Left lung (tissue), 10 donors: ENCODE measurements around the gene NMNAT2. TPM values are rescaled to one million over a fixed set of nuclear protein-coding genes. Genes with fewer than 3 reads are reported as not detected.
"Not testable (repeated sequence)": the region's sequence is repeated elsewhere in the genome, so short reads cannot be mapped to it uniquely, and the experiment has no call there.

Experiments
- ATAC-seq: fragments of 200-7000 bp; cut with Tn5 transposase; one replicate; pipeline ENCODE4 v1.9.1; 2020; ENCODE audit warnings: moderate library complexity
- DNase-seq, 4 donors: peaks; one replicate each; pipeline ENCODE4 v3.0.0-alpha.2; 2013 to 2020
- H3K27ac ChIP-seq, 2 donors: fragments of 200-600 bp; sonication (generic) in 1 of 2; one replicate each; pipeline versions ENCODE4 v1.5.0 to v1.8.0; 2020 to 2021
- H3K27me3 ChIP-seq, 2 donors: fragments of 200-600 bp; sonication (generic) in 1 of 2; one replicate each; pipeline versions ENCODE4 v1.5.0 to v1.8.0; 2020 to 2021
- H3K36me3 ChIP-seq, 2 donors: fragments of 200-600 bp; sonication (generic) in 1 of 2; one replicate each; pipeline versions ENCODE4 v1.5.0 to v1.8.0; 2020 to 2021
- H3K4me1 ChIP-seq, 2 donors: fragments of 200-600 bp; one replicate each; pipeline ENCODE4 v1.8.0; 2021
- H3K4me3 ChIP-seq, 2 donors: fragments of 200-600 bp; sonication (generic) in 1 of 2; one replicate each; pipeline versions ENCODE4 v1.5.0 to v1.8.0; 2020 to 2021; ENCODE audit warnings: mild to moderate bottlenecking in 1 of 2
- H3K9me3 ChIP-seq, 2 donors: fragments of 200-600 bp; sonication (generic) in 1 of 2; one replicate each; pipeline versions ENCODE4 v1.5.0 to v1.8.0; 2020 to 2021
- intact Hi-C, 2 donors: fragments of 100-400 bp; cut with DNase I; formaldehyde crosslinking; loops; one replicate each; pipeline versions ENCODE4 v1.11.2 to v1.14.2; 2022
- polyA plus RNA-seq, 6 donors: library from polyadenylated mRNA; unstranded; fragments of 120-200 nt; gene quantifications; one replicate each; pipeline ENCODE4 v1.2.1, GENCODE V29; 2013; ENCODE audit not compliant: insufficient read length in 6 of 6
- total RNA-seq, 2 donors: library from RNA; stranded (reverse); fragmentation: NEBNext Ultra II Directional; extraction: Animal tissue kit (Norgen Biotek cat#: 25700); gene quantifications; one replicate each; pipeline ENCODE4 v1.2.1, GENCODE V29; 2021
- TF ChIP-seq, protein P1 (sequence below), 2 donors: fragments of 200-600 bp; sonication (generic) in 1 of 2; IDR thresholded peaks; one replicate each; pipeline versions ENCODE4 v1.5.0 to v1.8.0; 2021; ENCODE audit warnings: antibody characterized with exemption in 2 of 2
- donor health status: DM: no; HTN: yes; CAD: no.
- donor health status: DM: no; HTN: no; CAD: no.

Gene NMNAT2
- total and polyA plus RNA-seq, 8 donors = 1.1 to 2.9 (median 1.5) TPM

DNA sequence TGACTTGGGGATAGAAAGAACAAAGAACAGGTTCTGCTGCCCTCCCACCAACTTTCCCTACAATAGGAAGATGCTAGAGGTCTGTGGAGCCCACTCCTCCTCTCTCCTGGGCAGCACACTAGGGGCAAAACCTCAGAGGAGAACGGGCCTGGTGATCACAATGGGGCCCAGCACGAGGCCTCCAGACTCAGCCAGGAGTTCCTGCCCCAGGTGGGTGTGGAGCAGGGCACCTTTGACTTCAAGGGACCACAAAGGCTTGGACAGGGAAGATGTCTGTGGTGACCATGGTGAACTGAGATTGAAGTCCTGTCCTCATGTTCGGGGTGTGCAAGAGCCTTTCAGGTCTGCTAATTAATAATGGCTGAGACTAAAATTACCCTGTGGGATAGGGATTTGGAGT is 143.3 kb downstream of the NMNAT2 start:
- intact Hi-C loops = no loop called here
- H3K4me3 ChIP-seq = no peak overlapping the region
- ATAC-seq (no peak), DNase-seq (no peak)
- no peaks in the 10 kb centered on the region for H3K36me3 ChIP-seq
- no peaks in the 10 kb centered on the region for H3K9me3 ChIP-seq
- H3K4me1 ChIP-seq = peaks cover 9 to 23% of the 10 kb centered on the region in 2 donors
- no peak overlapping the region for H3K27ac ChIP-seq
- no peaks in the 10 kb centered on the region for H3K27me3 ChIP-seq
- TF ChIP-seq, protein P1, sequence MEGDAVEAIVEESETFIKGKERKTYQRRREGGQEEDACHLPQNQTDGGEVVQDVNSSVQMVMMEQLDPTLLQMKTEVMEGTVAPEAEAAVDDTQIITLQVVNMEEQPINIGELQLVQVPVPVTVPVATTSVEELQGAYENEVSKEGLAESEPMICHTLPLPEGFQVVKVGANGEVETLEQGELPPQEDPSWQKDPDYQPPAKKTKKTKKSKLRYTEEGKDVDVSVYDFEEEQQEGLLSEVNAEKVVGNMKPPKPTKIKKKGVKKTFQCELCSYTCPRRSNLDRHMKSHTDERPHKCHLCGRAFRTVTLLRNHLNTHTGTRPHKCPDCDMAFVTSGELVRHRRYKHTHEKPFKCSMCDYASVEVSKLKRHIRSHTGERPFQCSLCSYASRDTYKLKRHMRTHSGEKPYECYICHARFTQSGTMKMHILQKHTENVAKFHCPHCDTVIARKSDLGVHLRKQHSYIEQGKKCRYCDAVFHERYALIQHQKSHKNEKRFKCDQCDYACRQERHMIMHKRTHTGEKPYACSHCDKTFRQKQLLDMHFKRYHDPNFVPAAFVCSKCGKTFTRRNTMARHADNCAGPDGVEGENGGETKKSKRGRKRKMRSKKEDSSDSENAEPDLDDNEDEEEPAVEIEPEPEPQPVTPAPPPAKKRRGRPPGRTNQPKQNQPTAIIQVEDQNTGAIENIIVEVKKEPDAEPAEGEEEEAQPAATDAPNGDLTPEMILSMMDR (IDR thresholded peaks at IDR 0.05) = no peak

DNA sequence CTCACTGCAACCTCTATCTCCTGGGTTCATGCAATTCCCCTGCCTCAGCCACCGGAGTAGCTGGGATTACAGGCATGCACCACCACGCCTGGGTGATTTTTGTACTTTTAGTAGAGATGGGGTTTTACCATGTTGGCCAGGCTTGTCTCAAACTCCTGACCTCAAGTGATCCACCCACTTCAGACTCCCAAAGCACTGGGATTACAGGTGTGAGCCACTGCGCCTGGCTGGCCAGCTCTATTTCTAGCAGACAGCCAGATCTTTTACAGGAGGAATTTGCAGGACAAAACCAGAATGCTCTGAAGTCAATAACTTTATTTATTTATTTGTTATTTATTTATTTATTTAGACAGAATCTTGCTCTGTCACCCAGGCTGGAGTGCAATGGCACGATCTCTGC is 144.2 kb downstream of the NMNAT2 start:
- not testable (repeated sequence) for ATAC-seq

DNA sequence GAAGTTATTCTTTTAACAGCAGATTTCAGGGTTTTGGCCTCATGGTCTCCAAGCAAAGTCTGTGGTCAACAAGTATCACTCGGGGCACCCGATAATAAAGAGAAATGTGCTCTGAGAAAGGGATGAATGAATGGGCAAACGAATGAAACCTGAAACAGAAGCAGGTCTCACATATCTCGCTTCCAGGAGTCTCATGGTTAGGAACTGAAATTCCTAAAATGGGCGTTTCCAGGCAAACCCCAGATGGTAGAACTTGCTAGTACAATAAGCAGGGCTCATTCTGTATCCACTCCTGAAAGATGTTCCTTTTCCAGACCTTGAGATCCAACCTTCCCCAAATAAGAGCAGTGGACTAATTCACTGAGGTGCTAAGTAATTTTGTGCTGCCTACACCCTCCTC is 144.9 kb downstream of the NMNAT2 start:
- DNase-seq = no peak
- no peaks in the 10 kb centered on the region for H3K27me3 ChIP-seq
- H3K4me1 ChIP-seq = peaks cover 0 to 8% of the 10 kb centered on the region in 2 donors
- TF ChIP-seq, protein P1 (IDR thresholded peaks at IDR 0.05) = no peak
- H3K4me3 ChIP-seq = no peak overlapping the region
- no peaks in the 10 kb centered on the region for H3K36me3 ChIP-seq
- ATAC-seq = no peak
- no peak overlapping the region for H3K27ac ChIP-seq
- H3K9me3 ChIP-seq = no peaks in the 10 kb centered on the region
- intact Hi-C loops = no loop called here

More for the DNA sequence above, 144.2 kb downstream of the NMNAT2 start:
- H3K27me3 ChIP-seq, H3K36me3 ChIP-seq, H3K4me3 ChIP-seq, H3K27ac ChIP-seq, DNase-seq, H3K9me3 ChIP-seq, intact Hi-C loops: not testable (repeated sequence)
- peaks cover 2 to 15% of the 10 kb centered on the region in 2 donors for H3K4me1 ChIP-seq

DNA sequence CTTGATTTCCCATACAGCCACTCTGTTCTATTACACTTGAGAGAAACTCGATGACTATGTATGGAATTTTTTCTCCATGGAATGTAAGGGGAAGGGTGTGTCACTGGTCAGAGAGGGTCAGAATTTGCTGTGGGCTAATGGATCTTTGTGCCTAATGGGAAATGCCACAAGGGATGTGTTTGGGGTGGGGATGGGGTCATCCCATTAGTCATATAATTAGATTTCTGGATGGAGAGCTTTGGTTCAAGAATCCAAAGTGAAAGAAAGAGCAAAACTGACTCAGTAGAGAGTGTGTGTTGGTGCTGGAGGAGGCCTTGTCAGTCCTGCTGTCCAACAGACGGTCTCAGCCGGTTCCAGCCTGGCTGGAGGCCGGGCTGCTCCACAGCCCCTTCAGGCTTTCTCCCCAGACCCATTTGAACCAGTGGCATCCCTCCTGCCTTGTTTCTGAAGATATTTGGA is 145.8 kb downstream of the NMNAT2 start:
- H3K27me3 ChIP-seq = no peaks in the 10 kb centered on the region
- DNase-seq = no peak
- no peaks in the 10 kb centered on the region for H3K9me3 ChIP-seq
- H3K4me3 ChIP-seq = no peak overlapping the region
- TF ChIP-seq, protein P1 (IDR thresholded peaks at IDR 0.05) = no peak
- H3K27ac ChIP-seq = peak overlapping the region in 1 of 2 donors; percentile 41
- H3K36me3 ChIP-seq = no peaks in the 10 kb centered on the region
- H3K4me1 ChIP-seq = no peaks in the 10 kb centered on the region
- intact Hi-C loops = no loop called here
- no peak for ATAC-seq

DNA sequence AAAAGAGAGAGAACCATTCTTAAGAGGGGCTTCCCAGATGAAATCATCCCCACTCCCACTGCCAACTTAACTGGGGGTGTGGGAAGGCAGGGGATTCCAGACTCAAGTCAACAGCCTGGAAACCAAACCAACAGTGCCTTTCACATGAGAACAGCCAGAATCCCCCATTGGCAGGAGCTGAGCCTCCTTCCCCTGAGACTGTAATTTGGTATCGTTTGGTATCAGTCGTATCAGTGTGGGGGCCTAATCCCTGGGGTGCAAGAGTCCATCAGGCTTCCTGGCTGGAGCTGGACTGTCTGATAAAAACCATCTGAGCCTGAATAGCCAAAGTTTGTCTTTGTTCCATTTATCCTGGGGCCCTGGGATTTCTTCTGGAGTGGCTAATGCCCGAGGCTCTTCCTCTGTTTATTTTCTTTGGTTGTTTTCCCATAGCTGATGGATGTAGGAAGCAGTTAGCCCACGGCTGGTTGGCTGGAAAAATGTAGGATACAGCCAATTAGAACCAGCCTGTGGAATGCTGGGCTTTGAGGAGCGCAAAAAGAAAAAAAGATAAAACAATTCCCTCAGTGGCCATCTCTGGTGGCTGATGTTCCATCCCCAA is 147.5 kb downstream of the NMNAT2 start:
- TF ChIP-seq, protein P1 (IDR thresholded peaks at IDR 0.05) = no peak
- Histone ChIP-seq H3K27me3 (no peaks in the 10 kb centered on the region), H3K4me1 (no peaks in the 10 kb centered on the region), H3K36me3 (no peaks in the 10 kb centered on the region), H3K4me3 (no peak overlapping the region), H3K9me3 (no peaks in the 10 kb centered on the region), H3K27ac (no peak overlapping the region)
- ATAC-seq (no peak), DNase-seq (no peak)
- intact Hi-C loops = no loop called here
